ENCODE data around the gene RFNG. TPM values are rescaled to one million over a fixed set of nuclear protein-coding genes. Genes with fewer than 3 reads are reported as not detected.

Gene RFNG
- total RNA-seq, 1 experiment from 2014 or later, result 40.4 TPM

GRCh38 chr17:82097919-82098168, 46.2 kb upstream of the RFNG start:
- Histone ChIP-seq H3K27me3 (ENCODE audit: insufficient read depth, low read depth) (no peaks in the 10 kb centered on the region), H4K20me1 (ENCODE audit: insufficient read depth) (peaks cover 32% of the 10 kb centered on the region), H3K4me1 (replicated peaks; ENCODE audit: insufficient read depth) (peaks cover 36% of the 10 kb centered on the region), H3K79me2 (ENCODE audit: low read depth) (peaks cover 41% of the 10 kb centered on the region), H3K4me3 (peak overlapping the region; percentile 67; the same call in 1 of the 2 replicates), H3K27ac (peak overlapping the region; percentile 39; the same call in 1 of the 2 replicates), H3F3A (ENCODE audit: insufficient read depth, low read depth) (peaks cover 21% of the 10 kb centered on the region), H3K9me3 (ENCODE audit: insufficient read depth, low read depth) (no peaks in the 10 kb centered on the region), H2AFZ (no peak overlapping the region), H3K36me3 (ENCODE audit: low read depth) (no peaks in the 10 kb centered on the region), H3K4me2 (peak overlapping the region; percentile 91; the same call in 1 of the 2 replicates), H3K9me2 (ENCODE audit: insufficient read depth) (no peaks in the 10 kb centered on the region)
- no peak for DNase-seq
- no TSS peak for BruUV-seq (replicated peaks)
- ChIA-PET CTCF (interaction anchor here (1.5 kb wide), 1 partner anchor 60 kb away, joined by 3 read pairs; the partner anchor contains the start of gene DCXR), POLR2A (ENCODE audit: unreplicated experiment) (interaction anchor here (0.6 to 0.8 kb wide), 2 partner anchors 15 to 630 kb away, joined by 3 to 12 read pairs; no protein-coding TSS in a partner anchor)
- TF ChIP-seq EZH2 (IDR thresholded peaks at IDR 0.05; ENCODE audit: low read depth), result no peak
- no peak for TF ChIP-seq CTCF (conservative IDR thresholded peaks at IDR 0.05)
- intact Hi-C loops (cut with micrococcal nuclease; ENCODE audit: unreplicated experiment), result loop anchor here (1.0 to 5.0 kb wide), 3 partner anchors 8 to 75 kb away; partner anchors contain the start of genes DCXR and LRRC45

- DNase-seq, result peak; percentile 37 to 77
- Histone ChIP-seq H4K20me1 (ENCODE audit: insufficient read depth) (peaks cover 35% of the 10 kb centered on the region), H3K4me2 (peak overlapping the region; percentile 91), H3F3A (ENCODE audit: insufficient read depth, low read depth) (peaks cover 21% of the 10 kb centered on the region), H3K36me3 (ENCODE audit: low read depth) (no peaks in the 10 kb centered on the region), H3K4me1 (replicated peaks; ENCODE audit: insufficient read depth) (peaks cover 34% of the 10 kb centered on the region), H3K9me3 (ENCODE audit: insufficient read depth, low read depth) (no peaks in the 10 kb centered on the region), H3K4me3 (peak overlapping the region; percentile 67), H3K79me2 (ENCODE audit: low read depth) (peaks cover 41% of the 10 kb centered on the region), H3K9me2 (ENCODE audit: insufficient read depth) (no peaks in the 10 kb centered on the region), H3K27me3 (ENCODE audit: insufficient read depth, low read depth) (no peaks in the 10 kb centered on the region), H2AFZ (no peak overlapping the region), H3K27ac (peak overlapping the region; percentile 39; the same call in 1 of the 2 replicates)
- CTCF ChIA-PET, result interaction anchor here (1.5 kb wide), 1 partner anchor 60 kb away, joined by 3 read pairs; the partner anchor contains the start of gene DCXR
- TSS peak; percentile 58 for BruUV-seq (replicated peaks)
- no peak for TF ChIP-seq EZH2 (IDR thresholded peaks at IDR 0.05; ENCODE audit: low read depth)
- TF ChIP-seq CTCF (conservative IDR thresholded peaks at IDR 0.05), result no peak
- intact Hi-C loops (cut with micrococcal nuclease; ENCODE audit: unreplicated experiment), result loop anchor here (5.0 kb wide), 1 partner anchor 60 kb away; the partner anchor contains the start of gene DCXR
- POLR2A ChIA-PET (ENCODE audit: unreplicated experiment), result interaction anchor here (0.6 to 0.8 kb wide), 2 partner anchors 16 to 631 kb away, joined by 3 to 12 read pairs; no protein-coding TSS in a partner anchor
Measured at GRCh38 chr17:82097184-82097918, 45.7 kb upstream of the RFNG start.

- no peak overlapping the region for H2AFZ ChIP-seq
- peak overlapping the region; percentile 91 for H3K4me2 ChIP-seq
- peaks cover 35% of the 10 kb centered on the region for H4K20me1 ChIP-seq (ENCODE audit: insufficient read depth)
- no peaks in the 10 kb centered on the region for H3K9me3 ChIP-seq (ENCODE audit: insufficient read depth, low read depth)
- H3K27me3 ChIP-seq (ENCODE audit: insufficient read depth, low read depth), result no peaks in the 10 kb centered on the region
- H3K4me3 ChIP-seq, result peak overlapping the region; percentile 67
- no peak overlapping the region for H3K27ac ChIP-seq
- H3F3A ChIP-seq (ENCODE audit: insufficient read depth, low read depth), result peaks cover 21% of the 10 kb centered on the region
- CTCF ChIA-PET, result no interaction called here
- no peaks in the 10 kb centered on the region for H3K36me3 ChIP-seq (ENCODE audit: low read depth)
- POLR2A ChIA-PET (ENCODE audit: unreplicated experiment), result no interaction called here
- no TSS peak for BruUV-seq (replicated peaks)
- TF ChIP-seq EZH2 (IDR thresholded peaks at IDR 0.05; ENCODE audit: low read depth) (no peak), CTCF (conservative IDR thresholded peaks at IDR 0.05) (no peak)
- DNase-seq, result no peak
- peaks cover 46% of the 10 kb centered on the region for H3K79me2 ChIP-seq (ENCODE audit: low read depth)
- H3K9me2 ChIP-seq (ENCODE audit: insufficient read depth), result no peaks in the 10 kb centered on the region
- intact Hi-C loops (cut with micrococcal nuclease; ENCODE audit: unreplicated experiment), result loop anchor here (5.0 kb wide), 1 partner anchor 59 kb away; the partner anchor contains the start of gene DCXR
- H3K4me1 ChIP-seq (replicated peaks; ENCODE audit: insufficient read depth), result peaks cover 28% of the 10 kb centered on the region
Measured at GRCh38 chr17:82096709-82097183, 45.1 kb upstream of the RFNG start.

Measured in PC-9 (cell line).